ENCODE results near the gene DISC1.
"Not testable (repeated sequence)": the region's sequence is repeated elsewhere in the genome, so short reads cannot be mapped to it uniquely, and the experiment has no call there.

DISC1 gene

GRCh38 chr1:231969076-231969475 lies 342.5 kb downstream of the DISC1 start:
- no peak for DNase-seq

GRCh38 chr1:231969761-231970160 lies 343.2 kb downstream of the DISC1 start:
- not testable (repeated sequence) for DNase-seq

GRCh38 chr1:231970684-231971083 lies 344.1 kb downstream of the DISC1 start:
- no peak for DNase-seq

GRCh38 chr1:231971397-231972110 lies 345.0 kb downstream of the DISC1 start:
- DNase-seq, result no peak

GRCh38 chr1:231972111-231972445 lies 345.5 kb downstream of the DISC1 start:
- DNase-seq, result no peak

GRCh38 chr1:231973830-231974229 lies 347.2 kb downstream of the DISC1 start:
- DNase-seq, result no peak

- no peak for DNase-seq
Observed at GRCh38 chr1:231976231-231976630, 349.6 kb downstream of the DISC1 start.

GRCh38 chr1:231981675-231982074 lies 355.1 kb downstream of the DISC1 start:
- no peak for DNase-seq

GRCh38 chr1:231982871-231983587 lies 356.4 kb downstream of the DISC1 start:
- DNase-seq, result no peak

- no peak for DNase-seq
Observed at GRCh38 chr1:231983588-231984193, 357.1 kb downstream of the DISC1 start.

GRCh38 chr1:231985296-231986023 lies 358.9 kb downstream of the DISC1 start:
- DNase-seq, result no peak

- DNase-seq, result no peak
Observed at GRCh38 chr1:231986631-231987336, 360.2 kb downstream of the DISC1 start.

GRCh38 chr1:231990388-231990787 lies 363.8 kb downstream of the DISC1 start:
- DNase-seq, result no peak

- no peak for DNase-seq
Observed at GRCh38 chr1:231991231-231991630, 364.6 kb downstream of the DISC1 start.

- DNase-seq, result no peak
Observed at GRCh38 chr1:231993968-231994455, 367.4 kb downstream of the DISC1 start.

- no peak for DNase-seq
Observed at GRCh38 chr1:231998791-231999190, 372.2 kb downstream of the DISC1 start.

GRCh38 chr1:232005300-232005699 lies 378.7 kb downstream of the DISC1 start:
- DNase-seq, result no peak

- DNase-seq, result no peak
Observed at GRCh38 chr1:232009741-232010140, 383.2 kb downstream of the DISC1 start.

- no peak for DNase-seq
Observed at GRCh38 chr1:232011961-232012360, 385.4 kb downstream of the DISC1 start.

- no peak for DNase-seq
Observed at GRCh38 chr1:232012773-232013386, 386.3 kb downstream of the DISC1 start.

GRCh38 chr1:232014941-232015340 lies 388.4 kb downstream of the DISC1 start:
- DNase-seq, result no peak

- no peak for DNase-seq
Observed at GRCh38 chr1:232016616-232017015, 390.0 kb downstream of the DISC1 start.

Data from stimulated activated CD4-positive, alpha-beta T cell treated with anti-CD3 and anti-CD28 coated beads, Interleukin-15, amount 100 ng/mL, for 24 hours (primary cell).